Upper lobe of right lung (tissue), 1 donor: ENCODE results near the gene CIART. TPM values are rescaled to one million over a fixed set of nuclear protein-coding genes. Genes with fewer than 3 reads are reported as not detected.

Experiments
- ATAC-seq: fragments of 200-7000 bp; cut with Tn5 transposase; one replicate; pipeline ENCODE4 v1.9.1; 2020; ENCODE audit warnings: mild to moderate bottlenecking, moderate library complexity
- DNase-seq: peaks from one replicate; pipeline ENCODE4 v3.0.0-alpha.2; 2020
- H3K27ac ChIP-seq: fragments of 200-600 bp; one replicate; pipeline ENCODE4 v1.8.0; 2022
- H3K27me3 ChIP-seq: fragments of 200-600 bp; one replicate; pipeline ENCODE4 v1.8.0; 2022; ENCODE audit warnings: mild to moderate bottlenecking
- H3K36me3 ChIP-seq: fragments of 200-600 bp; one replicate; pipeline ENCODE4 v1.8.0; 2022
- H3K4me1 ChIP-seq: fragments of 200-600 bp; one replicate; pipeline ENCODE4 v1.8.0; 2022
- H3K4me3 ChIP-seq: fragments of 200-600 bp; one replicate; pipeline ENCODE4 v1.8.0; 2022; ENCODE audit warnings: mild to moderate bottlenecking
- H3K9me3 ChIP-seq: fragments of 200-600 bp; one replicate; pipeline ENCODE4 v1.8.0; 2022
- CTCF ChIP-seq: fragments of 200-600 bp; IDR thresholded peaks from one replicate; pipeline ENCODE4 v1.8.0; 2022; ENCODE audit warnings: antibody characterized with exemption
- intact Hi-C: fragments of 100-400 bp; cut with DNase I; formaldehyde crosslinking; loops from one replicate; pipeline ENCODE4 v1.11.0; 2022
- total RNA-seq: library from RNA; stranded (reverse); fragmentation: NEBNext Ultra II Directional; extraction: Animal tissue kit (Norgen Biotek cat#: 25700); gene quantifications from one replicate; pipeline ENCODE4 v1.2.1, GENCODE V29; 2021
- donor health status: DM: no; HTN: yes; CAD: no; lungs with severe emphysema.

Gene CIART
- total RNA-seq, 1 donor from 2014 or later: 10.6 TPM

- no peak overlapping the region for H3K4me3 ChIP-seq
- no peaks in the 10 kb centered on the region for H3K36me3 ChIP-seq
- intact Hi-C loops: no loop called here
- no peak for TF ChIP-seq CTCF
- peak overlapping the region; percentile 96 for H3K27ac ChIP-seq
- H3K27me3 ChIP-seq: no peaks in the 10 kb centered on the region
- DNase-seq (no peak), ATAC-seq (no peak)
- no peaks in the 10 kb centered on the region for H3K9me3 ChIP-seq
- peaks cover 8% of the 10 kb centered on the region for H3K4me1 ChIP-seq
Measured at GRCh38 chr1:150280138-150280707, 2.1 kb upstream of the CIART start.

- peak; percentile 70 for ATAC-seq
- intact Hi-C loops: no loop called here
Measured at GRCh38 chr1:150281221-150281757, 1.1 kb upstream of the CIART start.

GRCh38 chr1:150282558-150282958, 204 bp downstream of the CIART start:
- no peaks in the 10 kb centered on the region for H3K27me3 ChIP-seq
- no peaks in the 10 kb centered on the region for H3K9me3 ChIP-seq
- ATAC-seq: peak; percentile 53
- intact Hi-C loops: no loop called here
- H3K4me3 ChIP-seq: peak overlapping the region; percentile 64
- TF ChIP-seq CTCF: no peak
- peaks cover 8% of the 10 kb centered on the region for H3K4me1 ChIP-seq
- peak overlapping the region; percentile 96 for H3K27ac ChIP-seq
- peak; percentile 82 for DNase-seq
- no peaks in the 10 kb centered on the region for H3K36me3 ChIP-seq

More at GRCh38 chr1:150281221-150281757, 1.1 kb upstream of the CIART start:
- Histone ChIP-seq H3K36me3 (no peaks in the 10 kb centered on the region), H3K9me3 (no peaks in the 10 kb centered on the region), H3K4me3 (peak overlapping the region; percentile 64), H3K27me3 (no peaks in the 10 kb centered on the region), H3K27ac (peak overlapping the region; percentile 96), H3K4me1 (peaks cover 8% of the 10 kb centered on the region)
- TF ChIP-seq CTCF: peak; percentile 75
- DNase-seq: peak; percentile 79

- Histone ChIP-seq H3K36me3 (no peaks in the 10 kb centered on the region), H3K9me3 (no peaks in the 10 kb centered on the region), H3K27me3 (no peaks in the 10 kb centered on the region), H3K27ac (peak overlapping the region; percentile 96), H3K4me3 (peak overlapping the region; percentile 64), H3K4me1 (peaks cover 8% of the 10 kb centered on the region)
- no peak for DNase-seq
- intact Hi-C loops: no loop called here
- no peak for TF ChIP-seq CTCF
- no peak for ATAC-seq
Measured at GRCh38 chr1:150283260-150283659, 906 bp downstream of the CIART start.

- Histone ChIP-seq H3K27me3 (no peaks in the 10 kb centered on the region), H3K9me3 (no peaks in the 10 kb centered on the region), H3K4me3 (no peak overlapping the region), H3K4me1 (no peaks in the 10 kb centered on the region), H3K27ac (no peak overlapping the region), H3K36me3 (no peaks in the 10 kb centered on the region)
- DNase-seq (no peak), ATAC-seq (no peak)
- no peak for TF ChIP-seq CTCF
- intact Hi-C loops: no loop called here
Measured at GRCh38 chr1:150288382-150288781, 6.0 kb downstream of the CIART start.
